K562 (cell line): Measurements from ENCODE around the gene CACNA2D4. TPM values are rescaled to one million over a fixed set of nuclear protein-coding genes. Genes with fewer than 3 reads are reported as not detected.
A peak's percentile ranks its signal among the peaks of the same experiment; 100 is the strongest.

ENCODE experiments used
- ATAC-seq: fragments of 200-7000 bp; cut with Tn5 transposase; 3 replicates; pipeline ENCODE4 v1.9.1; 2020; ENCODE audit warnings: moderate library complexity
- BruUV-seq: library from RNA; stranded (reverse); fragments of 400-500 nt; replicated peaks from 2 replicates; lab custom pipeline; 2021; lab: Mats Ljungman, UMichigan
- CTCF ChIA-PET: fragments of 300-600 bp; formaldehyde crosslinking; extraction: SDS; loops from one replicate; lab custom pipeline; 2021; ENCODE audit warnings: low intra/inter-chr PET ratio; lab: Yijun Ruan, JAX
- POLR2A ChIA-PET: fragments of 300-600, 350-650 bp; sonication (Branson Sonifier 250); formaldehyde crosslinking; extraction: SDS; loops from one replicate; lab custom pipeline; 2021; ENCODE audit warnings: antibody characterized with exemption, inconsistent platforms; lab: Yijun Ruan, JAX
- DNase-seq, 4 experiments: peaks; one replicate each; pipeline versions ENCODE4 v3.0.0 to v3.0.0-alpha.2; 2011 to 2018; ENCODE audit warnings: low spot score in 3 of 4, mixed read lengths in 3 of 4; ENCODE audit errors: extremely low read depth in 1 of 4
- FAIRE-seq: peaks from 2 replicates; lab custom pipeline; 2011; peaks lifted over from hg19 to GRCh38; lab: Jason Lieb, UNC
- H2AFZ ChIP-seq: 2 replicates; pipeline ENCODE4 v1.6.0; 2011; ENCODE audit warnings: low read depth, low read length, control low read depth, inconsistent platforms
- H3K27ac ChIP-seq: fragments of 200-600 bp; 3 replicates; pipeline ENCODE4 v1.8.0; 2011; ENCODE audit warnings: low read depth, mild to moderate bottlenecking, control low read depth, inconsistent platforms, low read length, moderate library complexity, mixed read lengths; ENCODE audit errors: extremely low read depth
- H3K27me3 ChIP-seq, 2 experiments: fragments of 300-600 bp in 1 of 2; 2 replicates in 1 of 2; 3 replicates in 1 of 2; pipeline versions ENCODE4 v1.6.0 to v1.8.0; 2011; ENCODE audit warnings: inconsistent platforms in 2 of 2, low read length in 2 of 2, mild to moderate bottlenecking in 1 of 2, mixed read lengths in 1 of 2, moderate library complexity in 1 of 2; ENCODE audit not compliant: control insufficient read depth in 2 of 2, insufficient read depth in 2 of 2
- H3K36me3 ChIP-seq: fragments of 300-600 bp; 3 replicates; pipeline ENCODE4 v1.8.0; 2011; ENCODE audit warnings: mild to moderate bottlenecking, low read length, inconsistent platforms; ENCODE audit not compliant: control insufficient read depth, insufficient read depth
- H3K4me1 ChIP-seq, 2 experiments: fragments of 200-600 bp in 1 of 2; replicated peaks in 1 of 2; 2 replicates in 1 of 2; 3 replicates in 1 of 2; pipeline versions ENCODE4 v1.5.1 to v1.8.0; 2011; ENCODE audit warnings: inconsistent platforms in 2 of 2, low read length in 2 of 2, mild to moderate bottlenecking in 1 of 2, mixed read lengths in 1 of 2, moderate library complexity in 1 of 2; ENCODE audit not compliant: control insufficient read depth in 2 of 2, insufficient read depth in 2 of 2
- H3K4me2 ChIP-seq: 2 replicates; pipeline ENCODE4 v1.6.1; 2011; ENCODE audit warnings: low read length, control low read depth, inconsistent platforms, mixed read lengths; ENCODE audit not compliant: insufficient read depth
- H3K4me3 ChIP-seq: fragments of 200-600 bp; sonication (generic), shearing (Covaris generic); 2 replicates; pipeline ENCODE4 v1.5.1; 2016; ENCODE audit warnings: control low read depth, inconsistent platforms
- H3K79me2 ChIP-seq: fragments of 200-600 bp; 3 replicates; pipeline ENCODE4 v1.8.0; 2011; ENCODE audit warnings: low read length, inconsistent platforms; ENCODE audit not compliant: control insufficient read depth, insufficient read depth
- H3K9ac ChIP-seq, 2 experiments: 2 replicates each; pipeline versions ENCODE4 v1.6.0 to v1.6.1; 2011; ENCODE audit warnings: low read depth in 2 of 2, low read length in 2 of 2, control low read depth in 1 of 2, inconsistent platforms in 1 of 2, mild to moderate bottlenecking in 1 of 2, mixed read lengths in 1 of 2; ENCODE audit not compliant: insufficient read depth in 1 of 2
- H3K9me1 ChIP-seq: one replicate; pipeline ENCODE4 v1.6.0; 2011; ENCODE audit warnings: inconsistent platforms, mild to moderate bottlenecking, low read length, moderate library complexity; ENCODE audit not compliant: control insufficient read depth, insufficient read depth
- H3K9me3 ChIP-seq: replicated peaks from 2 replicates; pipeline ENCODE4 v1.5.1; 2011; ENCODE audit warnings: low read depth, low read length, inconsistent platforms; ENCODE audit not compliant: control insufficient read depth, insufficient read depth
- H4K20me1 ChIP-seq: replicated peaks from 2 replicates; pipeline ENCODE4 v1.6.1; 2011; ENCODE audit warnings: low read length, inconsistent platforms, mixed read lengths; ENCODE audit not compliant: control insufficient read depth, insufficient read depth
- ATF1 ChIP-seq, 2 experiments: fragments of 450-650 bp in 1 of 2; IDR thresholded peaks; 2 replicates each; pipeline ENCODE4 v1.6.1; 2016; ENCODE audit warnings: missing compliant biosample characterization in 1 of 2, missing genetic modification characterization in 1 of 2
- GABPB1 ChIP-seq: sonication (generic); formaldehyde crosslinking; IDR thresholded peaks from 2 replicates; pipeline ENCODE4 v1.8.0; 2022; ENCODE audit warnings: mild to moderate bottlenecking, missing genetic modification reagents
- POLR3G ChIP-seq: IDR thresholded peaks from 2 replicates; pipeline ENCODE4 v1.6.1; 2011; ENCODE audit not compliant: insufficient read length, insufficient replicate concordance; ENCODE audit errors: extremely low read depth
- RFX5 ChIP-seq: IDR thresholded peaks from 2 replicates; pipeline ENCODE4 v1.6.1; 2011; ENCODE audit warnings: low read depth, mild to moderate bottlenecking, improper control_type of control experiment, low read length
- WGBS: fragments of 100-300 bp; shearing (Covaris generic); methylation state at CpG from one replicate; pipeline ENCODE4 v1.1.6; 2016; ENCODE audit warnings: low coverage, mixed read lengths; ENCODE audit not compliant: insufficient coverage; ENCODE audit errors: missing lambda C conversion rate; 5-methylcytosine and 5-hydroxymethylcytosine counted together
- in situ Hi-C: fragments of 300-500 bp; cut with MboI; formaldehyde crosslinking; loops from 4 replicates; pipeline ENCODE4 v1.15.0; 2018; ENCODE audit warnings: inconsistent platforms, mixed read lengths
- intact Hi-C: fragments of 100-400 bp; cut with micrococcal nuclease; formaldehyde crosslinking; loops from 2 replicates; pipeline ENCODE4 v1.14.2; 2022
- polyA plus RNA-seq, 8 experiments: library from polyadenylated mRNA; depleted of rRNA in 4 of 8; stranded (reverse) in 5 of 8; unstranded in 3 of 8; fragments of >200 nt; fragmentation: Nextera tagmentation in 2 of 8; fragmentation: Illumina TruSeq in 1 of 8; extraction: Ambion mirVana in 2 of 8; extraction: Trizol in 1 of 8; gene quantifications; 2 replicates each; pipeline versions ENCODE4 v1.2.1 to v1.2.3, GENCODE V29; 2011 to 2014; ENCODE audit warnings: inconsistent platforms in 1 of 8, missing spikeins in 1 of 8
- total RNA-seq, 7 experiments: library from RNA; depleted of rRNA in 6 of 7; stranded (reverse); fragments of >200 nt in 6 of 7; fragmentation: Illumina TruSeq in 2 of 7; extraction: Trizol in 2 of 7; gene quantifications; 2 replicates each; pipeline versions ENCODE4 v1.2.1 to v1.2.3, GENCODE V29; 2011 to 2021; ENCODE audit warnings: low replicate concordance in 1 of 7

The CACNA2D4 gene
- total and polyA plus RNA-seq, 9 of the 15 experiments (the other 6 are each of a cell fraction or from before 2014, with no cell fraction given): 0.04 to 0.69 (median 0.40) TPM; not detected in 3

DNA sequence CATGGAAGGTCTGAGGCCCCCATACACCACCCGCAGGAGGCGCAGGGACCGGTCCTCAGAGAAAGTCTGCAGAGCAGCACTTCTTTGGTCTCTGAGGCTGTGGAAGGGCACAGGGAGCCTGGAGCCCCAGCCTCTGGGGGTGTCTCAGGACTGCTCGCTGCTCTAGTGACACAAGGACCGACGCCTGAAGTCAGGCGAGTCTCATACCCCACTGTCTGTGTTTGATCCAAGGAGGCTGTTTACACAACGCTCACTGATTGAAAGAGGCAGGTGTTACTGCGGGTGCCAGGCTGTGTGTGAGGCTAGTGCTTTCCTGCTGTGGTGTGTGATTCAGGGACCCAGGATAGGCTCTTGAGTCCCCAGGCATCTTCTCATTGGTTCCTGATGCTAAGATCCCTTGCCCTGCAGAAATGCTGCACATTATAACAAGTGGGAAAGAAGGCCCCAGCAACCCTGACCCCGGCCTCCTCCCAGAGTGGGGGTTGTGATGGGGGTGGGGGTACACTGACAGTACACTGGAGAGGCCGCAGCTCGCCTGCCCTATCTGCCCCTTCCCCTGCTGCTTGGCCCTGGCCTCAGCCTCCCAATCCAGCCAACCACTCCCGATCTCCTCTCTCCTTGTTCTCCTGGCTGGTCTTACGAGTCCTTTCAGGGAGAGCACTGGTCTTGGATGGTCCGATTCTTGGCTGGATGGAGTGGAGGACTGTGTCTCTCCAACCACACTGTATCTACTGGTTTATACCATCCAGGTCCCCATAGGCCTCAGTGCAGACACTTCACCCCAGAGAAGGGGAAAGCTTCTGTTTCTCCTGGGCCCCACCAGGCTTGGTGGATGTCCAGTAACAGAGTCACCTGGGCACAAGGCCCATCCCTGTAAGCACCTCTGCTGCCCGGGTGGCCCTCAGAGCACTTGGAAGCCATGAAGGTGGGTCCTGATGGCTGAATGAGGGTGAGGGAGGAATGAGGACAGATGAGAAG, 6.6 kb downstream of the CACNA2D4 start:
- H3K9me3 ChIP-seq: no peaks in the 10 kb centered on the region
- TF ChIP-seq ATF1 (CRISPR knock-in tag; IDR thresholded peaks at IDR 0.05): no peak
- no peak for TF ChIP-seq ATF1 (tag; IDR thresholded peaks at IDR 0.05)
- TF ChIP-seq POLR3G: no peak
- TF ChIP-seq RFX5: no peak
- TF ChIP-seq GABPB1 (CRISPR knock-in tag): no peak
- TF ChIP-seq, all 486 proteins: peak for 0
- Histone ChIP-seq H3K4me2 (no peak overlapping the region), H3K36me3 (no peaks in the 10 kb centered on the region), H2AFZ (no peak overlapping the region), H3K27me3 (no peaks in the 10 kb centered on the region), H3K9ac (no peak overlapping the region), H4K20me1 (no peaks in the 10 kb centered on the region), H3K79me2 (no peaks in the 10 kb centered on the region), H3K4me3 (no peak overlapping the region), H3K27ac (no peak overlapping the region), H3K4me1 (peaks cover 14 to 26% of the 10 kb centered on the region in 2 experiments; a peak in 4 of 5 replicates), H3K9me1 (no peaks in the 10 kb centered on the region)
- intact Hi-C loops: loop anchor here (10.0 kb wide), 1 partner anchor 97 kb away; no protein-coding TSS in a partner anchor
- ATAC-seq: no peak
- BruUV-seq: no TSS peak
- peak in 1 of 4 experiments; percentile 2 for DNase-seq
- 24% methylated on average over 9 of the region's 16 CpGs for WGBS
- FAIRE-seq: no peak
- POLR2A ChIA-PET: interaction anchor here (0.6 kb wide), 1 partner anchor 113 kb away, joined by 3 read pairs; no protein-coding TSS in a partner anchor
- in situ Hi-C loops: no loop called here
- CTCF ChIA-PET: no interaction called here
